ENCODE measurements around the gene SLC28A2.

Gene SLC28A2

DNA sequence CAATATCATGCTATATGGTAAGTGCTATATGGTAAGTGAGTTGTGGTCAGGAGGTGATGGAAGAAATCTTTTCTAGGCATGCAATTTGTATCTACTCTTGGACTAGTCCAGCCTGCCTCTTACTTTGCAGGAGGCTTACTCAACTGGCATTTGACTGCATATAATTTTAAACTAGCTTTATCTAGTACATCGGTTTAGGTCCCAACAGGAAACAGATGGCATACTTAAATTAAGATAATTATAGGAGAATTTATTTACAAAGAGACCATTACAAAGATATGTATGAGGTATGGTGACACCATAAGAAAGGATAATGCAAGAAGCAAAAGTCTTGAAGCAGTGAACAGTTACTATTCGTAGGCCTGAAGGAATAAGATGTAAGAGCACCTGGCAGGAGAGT, 7.8 kb downstream of the SLC28A2 start:
- in situ Hi-C loops (cut with MboI; ENCODE audit: low pct_unique_long_range_greater_than_20kb, low sequenced_read_pairs, unreplicated experiment) = no loop called here
- TF ChIP-seq, protein P1, sequence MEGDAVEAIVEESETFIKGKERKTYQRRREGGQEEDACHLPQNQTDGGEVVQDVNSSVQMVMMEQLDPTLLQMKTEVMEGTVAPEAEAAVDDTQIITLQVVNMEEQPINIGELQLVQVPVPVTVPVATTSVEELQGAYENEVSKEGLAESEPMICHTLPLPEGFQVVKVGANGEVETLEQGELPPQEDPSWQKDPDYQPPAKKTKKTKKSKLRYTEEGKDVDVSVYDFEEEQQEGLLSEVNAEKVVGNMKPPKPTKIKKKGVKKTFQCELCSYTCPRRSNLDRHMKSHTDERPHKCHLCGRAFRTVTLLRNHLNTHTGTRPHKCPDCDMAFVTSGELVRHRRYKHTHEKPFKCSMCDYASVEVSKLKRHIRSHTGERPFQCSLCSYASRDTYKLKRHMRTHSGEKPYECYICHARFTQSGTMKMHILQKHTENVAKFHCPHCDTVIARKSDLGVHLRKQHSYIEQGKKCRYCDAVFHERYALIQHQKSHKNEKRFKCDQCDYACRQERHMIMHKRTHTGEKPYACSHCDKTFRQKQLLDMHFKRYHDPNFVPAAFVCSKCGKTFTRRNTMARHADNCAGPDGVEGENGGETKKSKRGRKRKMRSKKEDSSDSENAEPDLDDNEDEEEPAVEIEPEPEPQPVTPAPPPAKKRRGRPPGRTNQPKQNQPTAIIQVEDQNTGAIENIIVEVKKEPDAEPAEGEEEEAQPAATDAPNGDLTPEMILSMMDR (IDR thresholded peaks at IDR 0.05; ENCODE audit: extremely low read depth, insufficient read depth, missing control alignments) = no peak
- DNase-seq (ENCODE audit: low spot score) = no peak

- DNase-seq (ENCODE audit: low spot score) = no peak
- in situ Hi-C loops (cut with MboI; ENCODE audit: low pct_unique_long_range_greater_than_20kb, low sequenced_read_pairs, unreplicated experiment) = no loop called here
- TF ChIP-seq, protein P1 (IDR thresholded peaks at IDR 0.05; ENCODE audit: extremely low read depth, insufficient read depth, missing control alignments) = no peak
These were observed 10.9 kb downstream of the SLC28A2 start for GRCh38 chr15:45262906-45263461.

- TF ChIP-seq, protein P1 (IDR thresholded peaks at IDR 0.05; ENCODE audit: extremely low read depth, insufficient read depth, missing control alignments) = no peak
- in situ Hi-C loops (cut with MboI; ENCODE audit: low pct_unique_long_range_greater_than_20kb, low sequenced_read_pairs, unreplicated experiment) = no loop called here
- DNase-seq (ENCODE audit: low spot score) = no peak
These were observed 11.8 kb downstream of the SLC28A2 start for GRCh38 chr15:45263854-45264253.

- TF ChIP-seq, protein P1 (IDR thresholded peaks at IDR 0.05; ENCODE audit: extremely low read depth, insufficient read depth, missing control alignments) = no peak
- in situ Hi-C loops (cut with MboI; ENCODE audit: low pct_unique_long_range_greater_than_20kb, low sequenced_read_pairs, unreplicated experiment) = no loop called here
- no peak for DNase-seq (ENCODE audit: low spot score)
These were observed 13.5 kb downstream of the SLC28A2 start for GRCh38 chr15:45265506-45265905.

DNA sequence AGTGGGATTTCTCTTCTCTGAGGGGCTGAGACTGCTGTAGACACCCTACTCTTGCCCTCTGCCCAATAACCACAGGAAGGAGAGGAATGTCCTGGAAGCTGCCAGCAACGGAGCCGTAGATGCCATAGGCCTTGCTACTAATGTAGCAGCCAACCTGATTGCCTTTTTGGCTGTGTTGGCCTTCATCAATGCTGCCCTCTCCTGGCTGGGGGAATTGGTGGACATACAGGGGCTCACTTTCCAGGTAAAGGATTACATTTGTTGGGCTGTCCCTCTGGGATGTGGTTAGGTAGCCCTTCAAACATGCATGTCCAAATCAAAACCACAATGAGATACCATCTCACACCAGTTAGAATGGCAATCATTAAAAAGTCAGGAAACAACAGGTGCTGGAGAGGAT, 16.1 kb downstream of the SLC28A2 start:
- TF ChIP-seq, protein P1 (IDR thresholded peaks at IDR 0.05; ENCODE audit: extremely low read depth, insufficient read depth, missing control alignments) = peak; percentile 42
- in situ Hi-C loops (cut with MboI; ENCODE audit: low pct_unique_long_range_greater_than_20kb, low sequenced_read_pairs, unreplicated experiment) = no loop called here
- no peak for DNase-seq (ENCODE audit: low spot score)

DNA sequence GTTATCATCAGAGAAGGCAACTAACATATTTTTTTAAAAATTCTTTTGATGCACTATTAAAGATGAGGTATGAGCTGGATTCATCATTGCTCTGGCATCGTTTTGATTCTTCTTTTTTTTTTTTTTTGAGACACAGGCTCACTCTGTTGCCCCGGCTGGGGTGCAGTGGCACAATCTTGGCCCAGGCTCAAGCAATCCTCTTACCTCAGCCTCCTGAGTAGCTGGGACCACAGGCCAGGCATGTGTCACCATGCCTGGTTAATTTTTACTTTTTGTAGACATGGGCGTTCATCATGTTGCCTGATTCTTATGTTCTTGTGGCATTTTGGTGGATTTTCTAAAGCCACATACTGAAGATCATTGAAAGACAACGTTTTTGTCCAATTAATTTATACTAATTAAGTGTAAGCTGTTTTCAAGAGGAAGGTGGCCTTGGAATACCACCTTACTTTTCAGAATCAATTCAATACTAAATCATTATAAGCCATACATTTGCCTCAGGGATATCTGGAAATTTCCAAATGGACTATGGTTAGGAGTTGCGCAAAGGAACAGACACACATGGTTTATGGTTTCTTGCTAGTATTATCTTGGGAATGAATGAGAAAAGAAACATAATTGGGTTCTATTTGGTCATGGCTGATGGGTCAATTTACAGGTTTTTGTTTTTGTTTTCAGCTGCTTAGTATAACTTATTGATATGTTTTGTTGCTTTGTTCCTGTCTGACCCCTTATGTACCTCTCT, 22.8 kb downstream of the SLC28A2 start:
- TF ChIP-seq, protein P1 (IDR thresholded peaks at IDR 0.05; ENCODE audit: extremely low read depth, insufficient read depth, missing control alignments) = no peak
- in situ Hi-C loops (cut with MboI; ENCODE audit: low pct_unique_long_range_greater_than_20kb, low sequenced_read_pairs, unreplicated experiment) = no loop called here
- no peak for DNase-seq (ENCODE audit: low spot score)
